SU-DHL-6 (cell line): ENCODE data around the gene PPP1R2.

ENCODE experiments used
- H2AFZ ChIP-seq: fragments of 200-600 bp; sonication (generic); 2 replicates; pipeline ENCODE4 v1.6.1; 2014; ENCODE audit warnings: low read depth, mild to moderate bottlenecking, moderate library complexity, mixed read lengths, antibody characterized with exemption, low read length; ENCODE audit not compliant: severe bottlenecking
- H3F3A ChIP-seq: fragments of 200-600 bp; shearing (Covaris generic); 2 replicates; pipeline ENCODE4 v1.6.0; 2016; ENCODE audit warnings: antibody characterized with exemption, mild to moderate bottlenecking; ENCODE audit not compliant: insufficient read depth
- H3K27ac ChIP-seq: fragments of 200-600 bp; sonication (generic); 2 replicates; pipeline ENCODE4 v1.5.1; 2016; ENCODE audit warnings: low read depth, mild to moderate bottlenecking, low read length, moderate library complexity, mixed read lengths
- H3K27me3 ChIP-seq: fragments of 200-600 bp; sonication (generic), shearing (Covaris generic); 2 replicates; pipeline ENCODE4 v1.6.0; 2014; ENCODE audit warnings: mild to moderate bottlenecking, low read length
- H3K36me3 ChIP-seq: fragments of 200-600 bp; sonication (generic); 2 replicates; pipeline ENCODE4 v1.6.1; 2014; ENCODE audit warnings: mild to moderate bottlenecking, low read length, mixed read lengths
- H3K4me2 ChIP-seq: fragments of 300-600, 200-600 bp; shearing (Covaris generic), sonication (generic); 2 replicates; pipeline ENCODE4 v1.6.0; 2014; ENCODE audit warnings: low read length, low read depth, mild to moderate bottlenecking; ENCODE audit not compliant: poor library complexity, severe bottlenecking
- H3K4me3 ChIP-seq: fragments of 200-600 bp; sonication (generic); 2 replicates; pipeline ENCODE4 v1.5.1; 2014; ENCODE audit warnings: antibody characterized with exemption, low read length, mild to moderate bottlenecking, mixed read lengths; ENCODE audit not compliant: insufficient read depth, poor library complexity, severe bottlenecking
- H3K79me2 ChIP-seq: fragments of 200-600 bp; sonication (generic); 2 replicates; pipeline ENCODE4 v1.6.1; 2014; ENCODE audit warnings: mild to moderate bottlenecking, low read length, moderate library complexity; ENCODE audit not compliant: insufficient read depth
- H3K9ac ChIP-seq: fragments of 200-600 bp; sonication (generic); 2 replicates; pipeline ENCODE4 v1.7.0; 2014; ENCODE audit warnings: mild to moderate bottlenecking, low read length
- H3K9me2 ChIP-seq: fragments of 200-600 bp; sonication (generic); replicated peaks from 2 replicates; pipeline ENCODE4 v1.6.1; 2014; ENCODE audit warnings: low read length; ENCODE audit not compliant: insufficient read depth
- H3K9me3 ChIP-seq: fragments of 200-600 bp; sonication (generic); 2 replicates; pipeline ENCODE4 v1.6.1; 2014; ENCODE audit warnings: low read length, mixed read lengths; ENCODE audit not compliant: insufficient read depth
- H4K20me1 ChIP-seq: fragments of 200-600 bp; sonication (generic); 2 replicates; pipeline ENCODE4 v1.6.1; 2014; ENCODE audit warnings: low read depth, mild to moderate bottlenecking, antibody characterized with exemption, low read length, moderate library complexity, mixed read lengths
- EZH2phosphoT487 ChIP-seq: fragments of 200-600 bp; sonication (generic), shearing (Covaris generic); conservative IDR thresholded peaks from 2 replicates; pipeline ENCODE4 v1.6.1; 2018; ENCODE audit warnings: mild to moderate bottlenecking, antibody characterized with exemption, low read length, moderate library complexity, mixed read lengths
- TF ChIP-seq, protein P1 (sequence below): fragments of 200-600 bp; sonication (generic); IDR thresholded peaks from one replicate; pipeline ENCODE4 v1.5.1; 2017; ENCODE audit warnings: antibody characterized with exemption, mild to moderate bottlenecking, low read length, moderate library complexity; ENCODE audit not compliant: insufficient read depth, poor library complexity, severe bottlenecking

PPP1R2 gene

DNA sequence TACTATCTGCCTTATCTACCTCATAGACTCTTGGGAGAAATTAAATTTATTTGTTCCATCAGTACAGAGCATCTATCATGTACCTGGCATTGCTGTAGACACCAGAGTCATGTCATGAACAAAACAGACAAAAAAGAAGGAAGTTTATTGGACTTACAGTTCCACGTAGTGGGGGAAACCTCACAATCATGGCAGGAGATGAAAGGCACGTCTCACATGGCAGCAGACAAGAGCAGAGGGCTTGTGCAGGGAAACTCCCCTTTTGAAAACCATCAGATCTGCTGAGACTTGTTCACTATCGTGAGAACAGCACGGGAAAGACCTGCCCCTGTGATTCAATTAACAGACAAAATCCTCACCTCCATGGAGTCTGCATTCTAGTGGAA, 74.7 kb downstream of the PPP1R2 start:
- Histone ChIP-seq H3F3A (no peaks in the 10 kb centered on the region), H3K27ac (no peak overlapping the region), H3K9me2 (no peaks in the 10 kb centered on the region), H3K9ac (no peak overlapping the region), H3K4me3 (no peak overlapping the region), H3K79me2 (no peaks in the 10 kb centered on the region), H2AFZ (no peak overlapping the region), H3K27me3 (no peaks in the 10 kb centered on the region), H3K4me2 (no peak overlapping the region), H3K9me3 (peaks cover 8% of the 10 kb centered on the region; the same call in 1 of the 2 replicates), H3K36me3 (no peaks in the 10 kb centered on the region), H4K20me1 (no peaks in the 10 kb centered on the region)
- TF ChIP-seq, protein P1, sequence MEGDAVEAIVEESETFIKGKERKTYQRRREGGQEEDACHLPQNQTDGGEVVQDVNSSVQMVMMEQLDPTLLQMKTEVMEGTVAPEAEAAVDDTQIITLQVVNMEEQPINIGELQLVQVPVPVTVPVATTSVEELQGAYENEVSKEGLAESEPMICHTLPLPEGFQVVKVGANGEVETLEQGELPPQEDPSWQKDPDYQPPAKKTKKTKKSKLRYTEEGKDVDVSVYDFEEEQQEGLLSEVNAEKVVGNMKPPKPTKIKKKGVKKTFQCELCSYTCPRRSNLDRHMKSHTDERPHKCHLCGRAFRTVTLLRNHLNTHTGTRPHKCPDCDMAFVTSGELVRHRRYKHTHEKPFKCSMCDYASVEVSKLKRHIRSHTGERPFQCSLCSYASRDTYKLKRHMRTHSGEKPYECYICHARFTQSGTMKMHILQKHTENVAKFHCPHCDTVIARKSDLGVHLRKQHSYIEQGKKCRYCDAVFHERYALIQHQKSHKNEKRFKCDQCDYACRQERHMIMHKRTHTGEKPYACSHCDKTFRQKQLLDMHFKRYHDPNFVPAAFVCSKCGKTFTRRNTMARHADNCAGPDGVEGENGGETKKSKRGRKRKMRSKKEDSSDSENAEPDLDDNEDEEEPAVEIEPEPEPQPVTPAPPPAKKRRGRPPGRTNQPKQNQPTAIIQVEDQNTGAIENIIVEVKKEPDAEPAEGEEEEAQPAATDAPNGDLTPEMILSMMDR, result no peak
- TF ChIP-seq EZH2phosphoT487, result no peak

DNA sequence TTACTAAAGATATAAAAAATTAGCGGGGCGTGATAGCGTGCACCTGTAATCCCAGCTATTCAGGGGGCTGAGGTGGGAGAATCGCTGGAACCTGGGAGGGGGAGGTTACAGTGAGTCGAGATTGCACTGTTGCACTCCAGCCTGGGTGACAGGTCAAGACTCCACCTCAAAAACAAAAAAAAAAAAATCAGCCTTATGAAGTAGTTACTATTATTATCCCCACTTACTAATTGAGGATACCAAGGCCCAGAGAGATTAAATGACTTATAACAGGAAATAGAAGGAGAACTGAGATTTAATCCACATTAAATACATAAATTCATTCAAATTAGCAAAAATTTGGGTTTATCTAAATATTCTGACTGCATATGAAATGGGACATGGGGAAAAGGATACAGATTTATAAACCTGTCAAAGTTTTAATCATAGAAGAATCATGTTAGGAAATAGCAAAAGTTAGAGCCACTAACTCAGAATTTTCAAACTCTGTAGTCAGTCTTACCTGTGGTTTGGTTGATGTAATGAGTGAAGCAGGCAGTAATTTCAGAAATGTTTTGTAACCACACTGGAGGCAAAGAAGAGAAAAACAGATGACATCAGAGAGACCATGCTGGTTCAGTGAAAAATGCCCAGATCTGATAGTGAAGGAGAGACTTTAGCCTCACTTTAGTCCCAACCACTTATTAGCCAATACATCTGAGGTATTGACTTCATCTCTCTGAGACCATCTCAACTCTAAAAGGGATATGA, 75.3 kb downstream of the PPP1R2 start:
- Histone ChIP-seq H3K4me2 (no peak overlapping the region), H3K9me3 (peaks cover 8% of the 10 kb centered on the region; the same call in 1 of the 2 replicates), H3F3A (no peaks in the 10 kb centered on the region), H3K9me2 (no peaks in the 10 kb centered on the region), H2AFZ (no peak overlapping the region), H3K27ac (no peak overlapping the region), H3K36me3 (no peaks in the 10 kb centered on the region), H3K9ac (no peak overlapping the region), H3K27me3 (no peaks in the 10 kb centered on the region), H3K4me3 (no peak overlapping the region), H3K79me2 (no peaks in the 10 kb centered on the region), H4K20me1 (no peaks in the 10 kb centered on the region)
- no peak for TF ChIP-seq EZH2phosphoT487
- TF ChIP-seq, protein P1, result no peak

DNA sequence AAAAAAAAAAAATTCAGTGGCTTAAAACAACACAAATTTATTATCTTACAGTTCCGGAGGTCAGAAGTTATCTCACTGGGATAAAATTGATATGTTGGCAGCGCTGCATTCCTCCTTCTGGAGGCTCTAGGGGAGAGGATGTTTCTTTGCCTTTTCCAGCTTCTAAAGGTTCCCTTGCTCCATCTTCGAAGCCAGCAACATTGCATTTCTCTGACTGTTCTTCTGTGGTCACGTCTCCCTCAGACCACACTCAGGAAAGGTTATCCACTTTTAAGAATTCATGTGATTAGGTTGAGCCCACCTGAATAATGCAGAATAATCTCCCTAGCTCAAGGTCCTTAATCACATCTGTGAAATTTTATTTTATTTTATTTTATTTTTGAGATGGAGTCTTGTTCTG, 76.9 kb downstream of the PPP1R2 start:
- Histone ChIP-seq H3K4me2 (no peak overlapping the region), H3K36me3 (no peaks in the 10 kb centered on the region), H3F3A (no peaks in the 10 kb centered on the region), H3K9me2 (no peaks in the 10 kb centered on the region), H3K79me2 (no peaks in the 10 kb centered on the region), H2AFZ (no peak overlapping the region), H3K9ac (no peak overlapping the region), H3K4me3 (no peak overlapping the region), H4K20me1 (no peaks in the 10 kb centered on the region), H3K9me3 (peaks cover 8% of the 10 kb centered on the region; the same call in 1 of the 2 replicates), H3K27ac (no peak overlapping the region), H3K27me3 (no peaks in the 10 kb centered on the region)
- TF ChIP-seq, protein P1, result no peak
- TF ChIP-seq EZH2phosphoT487, result no peak
